ENCODE data around the gene FLRT1. TPM values are rescaled to one million over a fixed set of nuclear protein-coding genes. Genes with fewer than 3 reads are reported as not detected.

Gene FLRT1
- polyA plus RNA-seq, 2 of the 4 experiments (the other 2 are of a cell fraction): 0.10 to 0.31 TPM

GRCh38 chr11:64038500-64038899, 2.8 kb downstream of the FLRT1 start:
- Histone ChIP-seq H3K9me3 (no peaks in the 10 kb centered on the region), H3K27ac (no peak overlapping the region), H3K4me2 (no peak overlapping the region), H3K4me1 (peaks cover 11% of the 10 kb centered on the region), H3K4me3 (no peak overlapping the region)
- no peak for TF ChIP-seq HMGXB4 (CRISPR knock-in tag; IDR thresholded peaks at IDR 0.05; ENCODE audit: borderline replicate concordance)
- TF ChIP-seq PHF8 (IDR thresholded peaks at IDR 0.05; ENCODE audit: borderline replicate concordance, low read depth): no peak
- no peak for TF ChIP-seq EHF (CRISPR knock-in tag; IDR thresholded peaks at IDR 0.05)
- TF ChIP-seq ELK1 (IDR thresholded peaks at IDR 0.05; ENCODE audit: low read depth, low read length): no peak
- no peak for TF ChIP-seq FOSB (CRISPR knock-in tag; IDR thresholded peaks at IDR 0.05)
- no peak for TF ChIP-seq SREBF2 (IDR thresholded peaks at IDR 0.05)
- TF ChIP-seq RARB (CRISPR knock-in tag; IDR thresholded peaks at IDR 0.05): no peak
- TF ChIP-seq POLR2A (IDR thresholded peaks at IDR 0.05; ENCODE audit: low read length): no peak
- FAIRE-seq: no peak
- CTCF ChIA-PET: interaction anchor here (0.8 to 11.5 kb wide), 4 partner anchors 11 to 111 kb away, joined by 3 to 174 read pairs (median 3); no protein-coding TSS in a partner anchor
- POLR2A ChIA-PET: no interaction called here
- DNase-seq (ENCODE audit: low read depth in 1 of 2, low spot score in 1 of 2): no peak
- ATAC-seq: no peak
- WGBS (ENCODE audit: missing lambda C conversion rate): 93% methylated on average over 4 of the region's 4 CpGs

GRCh38 chr11:64039012-64039665, 3.4 kb downstream of the FLRT1 start:
- 78% methylated on average over 11 of the region's 16 CpGs for WGBS (ENCODE audit: missing lambda C conversion rate)
- no peak overlapping the region for H3K27ac ChIP-seq
- ChIA-PET CTCF (interaction anchor here (0.8 to 11.5 kb wide), 4 partner anchors 10 to 111 kb away, joined by 3 to 174 read pairs (median 3); no protein-coding TSS in a partner anchor), POLR2A (no interaction called here)
- FAIRE-seq (no peak), ATAC-seq (no peak), DNase-seq (ENCODE audit: low read depth in 1 of 2, low spot score in 1 of 2) (no peak)
- no peaks in the 10 kb centered on the region for H3K9me3 ChIP-seq
- H3K4me1 ChIP-seq: peaks cover 11% of the 10 kb centered on the region
- TF ChIP-seq CHD4 (IDR thresholded peaks at IDR 0.05; ENCODE audit: borderline replicate concordance) (no peak), KDM1A (IDR thresholded peaks at IDR 0.05; ENCODE audit: low read depth) (no peak), RAD21 (conservative IDR thresholded peaks at IDR 0.05 in 1 of 2, IDR thresholded peaks at IDR 0.05 in 1 of 2) (no peak), MAZ (IDR thresholded peaks at IDR 0.05; ENCODE audit: borderline replicate concordance, low read depth, low read length) (no peak), USF2 (IDR thresholded peaks at IDR 0.05) (no peak), TFCP2L1 (CRISPR knock-in tag; IDR thresholded peaks at IDR 0.05) (no peak), ZNF302 (CRISPR knock-in tag; IDR thresholded peaks at IDR 0.05) (no peak), GATA3 (IDR thresholded peaks at IDR 0.05; ENCODE audit: borderline replicate concordance) (no peak), CBX8 (IDR thresholded peaks at IDR 0.05) (no peak), HDAC2 (IDR thresholded peaks at IDR 0.05) (no peak), HES2 (IDR thresholded peaks at IDR 0.05) (no peak), EHMT2 (IDR thresholded peaks at IDR 0.05; ENCODE audit: low read depth) (no peak), ZSCAN20 (CRISPR knock-in tag; IDR thresholded peaks at IDR 0.05) (no peak)
- H3K4me2 ChIP-seq: no peak overlapping the region
- H3K4me3 ChIP-seq: no peak overlapping the region

Data from A549 (cell line).